ENCODE data around the gene UXS1. TPM values are rescaled to one million over a fixed set of nuclear protein-coding genes. Genes with fewer than 3 reads are reported as not detected.

UXS1 gene
- polyA plus RNA-seq, 1 of the 3 experiments (the other 2 are of a cell fraction), result 55.9 TPM

- no peaks in the 10 kb centered on the region for H3K9me2 ChIP-seq
- no peak overlapping the region for H3K27ac ChIP-seq (ENCODE audit: low read depth in 2 of 2, low read length in 1 of 2)
- no peak overlapping the region for H3K4me3 ChIP-seq (ENCODE audit: low read depth in 2 of 2, low read length in 1 of 2)
- H4K20me1 ChIP-seq (ENCODE audit: insufficient read depth), result no peaks in the 10 kb centered on the region
- CTCF ChIA-PET, result interaction anchor here (0.6 to 4.6 kb wide), 20 partner anchors 8 to 1404 kb away, joined by 3 to 46 read pairs (median 4); no protein-coding TSS in a partner anchor
- H3K4me2 ChIP-seq, result no peak overlapping the region
- H2AFZ ChIP-seq (ENCODE audit: low read depth), result no peak overlapping the region
- no peaks in the 10 kb centered on the region for H3K27me3 ChIP-seq (ENCODE audit: insufficient read depth)
- peaks cover 4 to 7% of the 10 kb centered on the region in 2 experiments; a peak in 2 of 4 replicates for H3K4me1 ChIP-seq (ENCODE audit: control insufficient read depth in 1 of 2, insufficient read depth in 2 of 2, low read depth in 1 of 2, low read length in 1 of 2)
- WGBS (ENCODE audit: low lambda C conversion rate), result 63% methylated on average over 6 of the region's 16 CpGs
- POLR2A ChIA-PET, result no interaction called here
- H3K36me3 ChIP-seq (replicated peaks in 1 of 2; ENCODE audit: control insufficient read depth in 1 of 2, insufficient read depth in 2 of 2, low read length in 1 of 2), result peaks cover 0 to 26% of the 10 kb centered on the region in 2 experiments
- no peak overlapping the region for H3K9ac ChIP-seq
- no peaks in the 10 kb centered on the region for H3K9me3 ChIP-seq
- H3F3A ChIP-seq (replicated peaks; ENCODE audit: insufficient read depth), result no peaks in the 10 kb centered on the region
- H3K79me2 ChIP-seq (ENCODE audit: insufficient read depth), result no peaks in the 10 kb centered on the region
- no peak for DNase-seq
- TF ChIP-seq TAF1 (IDR thresholded peaks at IDR 0.05; ENCODE audit: borderline replicate concordance, low read depth, low read length) (no peak), RAD21 (IDR thresholded peaks at IDR 0.05; ENCODE audit: low read length) (no peak), YY1 (IDR thresholded peaks at IDR 0.05; ENCODE audit: low read depth) (no peak), TCF12 (IDR thresholded peaks at IDR 0.05) (no peak), RCOR1 (IDR thresholded peaks at IDR 0.05; ENCODE audit: low read length) (no peak), GABPA (IDR thresholded peaks at IDR 0.05; ENCODE audit: low read depth) (no peak), PBX3 (IDR thresholded peaks at IDR 0.05) (no peak), USF2 (IDR thresholded peaks at IDR 0.05; ENCODE audit: borderline replicate concordance, low read depth, low read length) (no peak), IRF3 (IDR thresholded peaks at IDR 0.05; ENCODE audit: low read depth, low read length) (no peak), ELF1 (IDR thresholded peaks at IDR 0.05) (no peak), SMC3 (IDR thresholded peaks at IDR 0.05; ENCODE audit: low read depth, low read length) (no peak), EP300 (IDR thresholded peaks at IDR 0.05; ENCODE audit: borderline replicate concordance in 1 of 2, low read depth in 1 of 2, low read length in 1 of 2) (no peak)
These were observed 88.8 kb downstream of the UXS1 start for GRCh38 chr2:106105151-106105922.

GRCh38 chr2:106104332-106105062 lies 89.6 kb downstream of the UXS1 start:
- no peak overlapping the region for H2AFZ ChIP-seq (ENCODE audit: low read depth)
- H3K9me2 ChIP-seq, result no peaks in the 10 kb centered on the region
- no peaks in the 10 kb centered on the region for H3K27me3 ChIP-seq (ENCODE audit: insufficient read depth)
- ChIA-PET CTCF (interaction anchor here (0.6 to 4.6 kb wide), 29 partner anchors 11 to 781 kb away, joined by 3 to 46 read pairs (median 3); no protein-coding TSS in a partner anchor), POLR2A (no interaction called here)
- no peak overlapping the region; a peak in 1 of 4 replicates for H3K4me3 ChIP-seq (ENCODE audit: low read depth in 2 of 2, low read length in 1 of 2)
- peaks cover 0 to 27% of the 10 kb centered on the region in 2 experiments for H3K36me3 ChIP-seq (replicated peaks in 1 of 2; ENCODE audit: control insufficient read depth in 1 of 2, insufficient read depth in 2 of 2, low read length in 1 of 2)
- peaks cover 4 to 7% of the 10 kb centered on the region in 2 experiments; a peak in 2 of 4 replicates for H3K4me1 ChIP-seq (ENCODE audit: control insufficient read depth in 1 of 2, insufficient read depth in 2 of 2, low read depth in 1 of 2, low read length in 1 of 2)
- H3K4me2 ChIP-seq, result no peak overlapping the region
- H3F3A ChIP-seq (replicated peaks; ENCODE audit: insufficient read depth), result no peaks in the 10 kb centered on the region
- no peak overlapping the region for H3K9ac ChIP-seq
- H4K20me1 ChIP-seq (ENCODE audit: insufficient read depth), result no peaks in the 10 kb centered on the region
- WGBS (ENCODE audit: low lambda C conversion rate), result 51% methylated on average over 16 of the region's 16 CpGs
- H3K27ac ChIP-seq (ENCODE audit: low read depth in 2 of 2, low read length in 1 of 2), result no peak overlapping the region
- no peaks in the 10 kb centered on the region for H3K9me3 ChIP-seq
- TF ChIP-seq NRF1 (IDR thresholded peaks at IDR 0.05; ENCODE audit: low read depth, low read length), result peak; percentile 22; the same call in 1 of the 2 replicates
- TF ChIP-seq ELF1 (IDR thresholded peaks at IDR 0.05), result no peak
- TF ChIP-seq POLR2AphosphoS5 (IDR thresholded peaks at IDR 0.05; ENCODE audit: low read depth, low read length), result no peak
- TF ChIP-seq SMC3 (IDR thresholded peaks at IDR 0.05; ENCODE audit: low read depth, low read length), result peak; percentile 82
- TF ChIP-seq CTCF (IDR thresholded peaks at IDR 0.05), result peak; percentile 98
- TF ChIP-seq ZBTB33 (IDR thresholded peaks at IDR 0.05; ENCODE audit: borderline replicate concordance, low read depth), result no peak
- TF ChIP-seq RFX5 (IDR thresholded peaks at IDR 0.05; ENCODE audit: low read length), result no peak
- peak; percentile 96 for TF ChIP-seq RAD21 (IDR thresholded peaks at IDR 0.05; ENCODE audit: low read length)
- no peaks in the 10 kb centered on the region for H3K79me2 ChIP-seq (ENCODE audit: insufficient read depth)
- peak; percentile 81 for DNase-seq
